Pancreas (tissue), 10 donors: ENCODE measurements around the gene SLC4A7. TPM values are rescaled to one million over a fixed set of nuclear protein-coding genes. Genes with fewer than 3 reads are reported as not detected.

Experiments used
- ATAC-seq, 4 donors: fragments of 200-7000 bp; cut with Tn5 transposase; one replicate each; pipeline versions ENCODE4 v1.8.0 to v1.9.1; 2020; ENCODE audit warnings: mild to moderate bottlenecking in 4 of 4, moderate library complexity in 4 of 4
- DNase-seq, 6 donors: peaks; one replicate each; pipeline ENCODE4 v3.0.0-alpha.2; 2020
- FAIRE-seq: peaks from 2 replicates; lab custom pipeline; 2012; peaks lifted over from hg19 to GRCh38; lab: Jason Lieb, UNC
- H3K27ac ChIP-seq, 4 donors: fragments of 200-600 bp; sonication (generic); 1 replicate in 3 of 4; 2 replicates in 1 of 4; pipeline versions ENCODE4 v1.5.0 to v1.8.0; 2020
- H3K27me3 ChIP-seq, 4 donors: fragments of 200-600 bp; one replicate each; pipeline ENCODE4 v1.8.0; 2021
- H3K36me3 ChIP-seq, 3 donors: fragments of 200-600 bp; sonication (generic) in 1 of 3; one replicate each; pipeline versions ENCODE4 v1.5.0 to v1.8.0; 2020 to 2021
- H3K4me1 ChIP-seq, 3 donors: fragments of 200-600 bp; one replicate each; pipeline ENCODE4 v1.8.0; 2021
- H3K4me3 ChIP-seq, 4 donors: fragments of 200-600 bp; sonication (generic) in 2 of 4; one replicate each; pipeline versions ENCODE4 v1.5.0 to v1.8.0; 2020 to 2021
- H3K9me3 ChIP-seq, 4 donors: fragments of 200-600 bp; one replicate each; pipeline ENCODE4 v1.8.0; 2021
- WGBS, 2 donors: extraction: QIAGEN DNeasy Blood & Tissue Kit; methylation state at CpG; one replicate each; pipeline ENCODE4 v1.1.7; 2013; 5-methylcytosine and 5-hydroxymethylcytosine counted together
- intact Hi-C, 3 donors: fragments of 100-400 bp; cut with DNase I; formaldehyde crosslinking; loops; one replicate each; pipeline versions ENCODE4 v1.11.1 to v1.14.2; 2022
- polyA plus RNA-seq, 2 donors: library from polyadenylated mRNA; stranded (reverse); fragments of 200-250 nt; gene quantifications; one replicate each; pipeline ENCODE4 v1.2.3, GENCODE V29; 2013
- total RNA-seq, 6 donors: library from RNA; stranded (reverse); fragmentation: NEBNext Ultra II Directional in 4 of 6; extraction: Animal tissue kit (Norgen Biotek cat#: 25700) in 4 of 6; gene quantifications; one replicate each; pipeline versions ENCODE4 v1.2.1 to v1.2.4, GENCODE V29; 2021 to 2023
- TF ChIP-seq, protein P1 (sequence below), 4 donors: fragments of 200-600 bp; sonication (generic) in 3 of 4; IDR thresholded peaks; one replicate each; pipeline versions ENCODE4 v1.5.0 to v1.8.0; 2021; ENCODE audit warnings: antibody characterized with exemption in 4 of 4
- donor health status: healthy with polysubstance abuse.
- donor health status: DM: no; HTN: no; CAD: no; lungs with moderate emphysema.
- donor health status: DM: no; HTN: no; CAD: no.
- donor health status: control.
- donor health status: control.
- donor health status: Bipolar disorder and iron deficiency.
- donor health status: DM: yes; HTN: yes; CAD: no.
- donor health status: DM: no; HTN: no; CAD: no.
- donor health status: DM: no; HTN: no; CAD: no.
- donor health status: DM: yes; HTN: yes; CAD: no.

Gene SLC4A7
- total and polyA plus RNA-seq, 8 donors, result 1.4 to 11.1 (median 3.7) TPM

DNA sequence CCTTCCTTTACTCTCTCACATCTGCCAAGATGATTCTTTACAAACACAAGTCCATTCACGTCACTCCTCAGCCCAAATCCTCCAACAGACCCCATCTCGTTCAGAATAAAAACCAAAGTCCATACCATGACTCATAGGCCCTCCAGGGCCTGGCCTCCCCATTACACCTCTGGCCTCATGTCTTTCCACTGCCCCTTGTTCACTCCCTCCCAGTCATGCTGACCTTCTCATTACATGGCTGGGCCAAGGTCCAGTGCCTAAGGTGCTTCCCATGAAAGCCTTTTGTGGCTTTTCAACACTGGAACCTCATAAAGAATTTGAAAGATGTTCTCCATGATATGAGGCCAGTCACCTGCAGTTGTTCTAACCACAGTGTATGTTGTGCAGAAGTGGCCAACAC lies 159.5 kb downstream of the SLC4A7 start:
- Histone ChIP-seq H3K4me3 (no peak overlapping the region), H3K4me1 (no peaks in the 10 kb centered on the region), H3K36me3 (no peaks in the 10 kb centered on the region), H3K9me3 (no peaks in the 10 kb centered on the region), H3K27me3 (no peaks in the 10 kb centered on the region), H3K27ac (no peak overlapping the region)
- FAIRE-seq, result no peak
- WGBS, 2 donors, result 64 to 82% methylated on average over 2 of the region's 2 CpGs
- TF ChIP-seq, protein P1, sequence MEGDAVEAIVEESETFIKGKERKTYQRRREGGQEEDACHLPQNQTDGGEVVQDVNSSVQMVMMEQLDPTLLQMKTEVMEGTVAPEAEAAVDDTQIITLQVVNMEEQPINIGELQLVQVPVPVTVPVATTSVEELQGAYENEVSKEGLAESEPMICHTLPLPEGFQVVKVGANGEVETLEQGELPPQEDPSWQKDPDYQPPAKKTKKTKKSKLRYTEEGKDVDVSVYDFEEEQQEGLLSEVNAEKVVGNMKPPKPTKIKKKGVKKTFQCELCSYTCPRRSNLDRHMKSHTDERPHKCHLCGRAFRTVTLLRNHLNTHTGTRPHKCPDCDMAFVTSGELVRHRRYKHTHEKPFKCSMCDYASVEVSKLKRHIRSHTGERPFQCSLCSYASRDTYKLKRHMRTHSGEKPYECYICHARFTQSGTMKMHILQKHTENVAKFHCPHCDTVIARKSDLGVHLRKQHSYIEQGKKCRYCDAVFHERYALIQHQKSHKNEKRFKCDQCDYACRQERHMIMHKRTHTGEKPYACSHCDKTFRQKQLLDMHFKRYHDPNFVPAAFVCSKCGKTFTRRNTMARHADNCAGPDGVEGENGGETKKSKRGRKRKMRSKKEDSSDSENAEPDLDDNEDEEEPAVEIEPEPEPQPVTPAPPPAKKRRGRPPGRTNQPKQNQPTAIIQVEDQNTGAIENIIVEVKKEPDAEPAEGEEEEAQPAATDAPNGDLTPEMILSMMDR (IDR thresholded peaks at IDR 0.05), result no peak
- no peak for DNase-seq
- no peak for ATAC-seq
- intact Hi-C loops, result loop anchor here in 1 of 3 donors (10.0 kb wide), 1 partner anchor 340 kb away; no protein-coding TSS in a partner anchor

DNA sequence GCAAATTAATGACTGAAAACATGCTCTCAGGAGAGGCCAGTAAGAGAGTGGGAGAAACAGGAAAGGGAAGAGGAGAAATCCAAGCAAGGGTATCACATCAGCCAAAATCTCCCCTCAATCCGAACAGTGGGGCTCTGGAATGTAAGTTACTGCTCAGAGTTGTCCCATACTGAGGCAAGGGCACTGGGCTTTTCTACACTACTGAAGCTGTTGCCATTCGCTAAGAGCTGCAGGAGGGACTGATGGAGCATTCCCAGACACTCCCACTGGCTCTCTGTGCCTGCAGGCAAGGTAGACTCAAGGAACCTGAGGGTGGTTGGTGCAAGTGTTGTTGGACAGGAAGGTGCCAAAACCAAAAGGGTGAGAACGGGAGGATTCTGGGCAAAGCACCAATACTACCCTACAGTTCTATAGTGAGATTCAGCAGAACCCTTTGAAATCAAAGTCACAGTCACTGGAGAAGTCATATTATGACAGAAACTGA lies 161.1 kb downstream of the SLC4A7 start:
- WGBS, 2 donors, result 63 to 83% methylated on average over 3 of the region's 3 CpGs
- intact Hi-C loops, result loop anchor here in 1 of 3 donors (10.0 kb wide), 1 partner anchor 342 kb away; no protein-coding TSS in a partner anchor
- H3K9me3 ChIP-seq, result no peaks in the 10 kb centered on the region
- TF ChIP-seq, protein P1 (IDR thresholded peaks at IDR 0.05), result no peak
- H3K36me3 ChIP-seq, result no peaks in the 10 kb centered on the region
- H3K4me1 ChIP-seq, result no peaks in the 10 kb centered on the region
- H3K27me3 ChIP-seq, result no peaks in the 10 kb centered on the region
- DNase-seq (no peak), ATAC-seq (no peak), FAIRE-seq (no peak)
- H3K27ac ChIP-seq, result no peak overlapping the region
- H3K4me3 ChIP-seq, result no peak overlapping the region

Other genes starting within 250 kb of the SLC4A7 start
- under 1 TPM; 0.24 to 0.90 (median 0.37) TPM for gene NEK10, start 115.0 kb downstream of the SLC4A7 start, total RNA-seq
- gene NEK10, start 115.0 kb downstream of the SLC4A7 start, polyA plus RNA-seq, result under 1 TPM; 0.30 to 0.42 TPM
- gene EOMES, start 237.9 kb upstream of the SLC4A7 start, total RNA-seq, result under 1 TPM; 0.09 to 0.41 (median 0.29) TPM
- under 1 TPM; 0.05 to 0.08 TPM for gene EOMES, start 237.9 kb upstream of the SLC4A7 start, polyA plus RNA-seq